Measurements from ENCODE around the gene LRRC41.
"Not testable (repeated sequence)": the region's sequence is repeated elsewhere in the genome, so short reads cannot be mapped to it uniquely, and the experiment has no call there.

DNA sequence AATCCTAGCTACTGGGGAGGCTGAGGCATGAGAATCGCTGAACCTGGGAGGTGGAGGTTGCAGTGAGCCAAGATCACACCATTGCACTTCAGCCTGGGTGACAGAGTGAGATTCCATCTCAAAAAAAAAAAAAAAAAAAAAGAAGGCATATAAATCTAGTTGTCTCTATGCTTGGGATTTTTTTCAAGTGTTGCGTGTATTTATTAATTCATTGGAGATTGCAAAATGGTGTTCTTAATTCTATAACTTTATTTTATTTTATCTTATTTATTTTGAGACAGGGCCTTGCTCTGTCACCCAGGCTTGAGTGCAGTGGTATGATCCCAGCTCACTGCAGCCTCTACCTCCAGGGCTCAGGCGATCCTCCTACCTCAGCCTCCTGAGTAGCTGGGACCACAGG, 72.2 kb downstream of the LRRC41 start:
- TF ChIP-seq POLR2A (IDR thresholded peaks at IDR 0.05); EP300 (IDR thresholded peaks at IDR 0.05; ENCODE audit: low read depth); POLR2AphosphoS5 (IDR thresholded peaks at IDR 0.05): not testable (repeated sequence)
- TF ChIP-seq, protein P1, sequence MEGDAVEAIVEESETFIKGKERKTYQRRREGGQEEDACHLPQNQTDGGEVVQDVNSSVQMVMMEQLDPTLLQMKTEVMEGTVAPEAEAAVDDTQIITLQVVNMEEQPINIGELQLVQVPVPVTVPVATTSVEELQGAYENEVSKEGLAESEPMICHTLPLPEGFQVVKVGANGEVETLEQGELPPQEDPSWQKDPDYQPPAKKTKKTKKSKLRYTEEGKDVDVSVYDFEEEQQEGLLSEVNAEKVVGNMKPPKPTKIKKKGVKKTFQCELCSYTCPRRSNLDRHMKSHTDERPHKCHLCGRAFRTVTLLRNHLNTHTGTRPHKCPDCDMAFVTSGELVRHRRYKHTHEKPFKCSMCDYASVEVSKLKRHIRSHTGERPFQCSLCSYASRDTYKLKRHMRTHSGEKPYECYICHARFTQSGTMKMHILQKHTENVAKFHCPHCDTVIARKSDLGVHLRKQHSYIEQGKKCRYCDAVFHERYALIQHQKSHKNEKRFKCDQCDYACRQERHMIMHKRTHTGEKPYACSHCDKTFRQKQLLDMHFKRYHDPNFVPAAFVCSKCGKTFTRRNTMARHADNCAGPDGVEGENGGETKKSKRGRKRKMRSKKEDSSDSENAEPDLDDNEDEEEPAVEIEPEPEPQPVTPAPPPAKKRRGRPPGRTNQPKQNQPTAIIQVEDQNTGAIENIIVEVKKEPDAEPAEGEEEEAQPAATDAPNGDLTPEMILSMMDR (IDR thresholded peaks at IDR 0.05): not testable (repeated sequence)

Measured in transverse colon (tissue), 4 donors.